GM21515 (cell line): Measurements from ENCODE around the gene TSPAN18.

Experiments used
- ATAC-seq: cut with Tn5 transposase; IDR thresholded peaks from one replicate; pipeline ENCODE4 v1.9.1; 2021; ENCODE audit not compliant: unreplicated experiment

Gene TSPAN18

GRCh38 chr11:44726283-44727113, at the start of gene TSPAN18:
Gene TSPAN18, plus strand, starts transcription at chr11:44726962. Its CDS starts 179,455 bp downstream, at chr11:44906417.
- ATAC-seq, result peak; percentile 85

GRCh38 chr11:44680982-44681597, 45.7 kb upstream of the TSPAN18 start:
- no peak for ATAC-seq

GRCh38 chr11:44681698-44682097, 45.1 kb upstream of the TSPAN18 start:
- ATAC-seq, result no peak

GRCh38 chr11:44684859-44685281, 41.9 kb upstream of the TSPAN18 start:
- ATAC-seq, result no peak

- no peak for ATAC-seq
These were observed 39.4 kb upstream of the TSPAN18 start for GRCh38 chr11:44687388-44687787.

GRCh38 chr11:44689265-44689664, 37.5 kb upstream of the TSPAN18 start:
- ATAC-seq, result no peak

- ATAC-seq, result no peak
These were observed 36.1 kb upstream of the TSPAN18 start for GRCh38 chr11:44690651-44691050.

GRCh38 chr11:44692460-44692859, 34.3 kb upstream of the TSPAN18 start:
- no peak for ATAC-seq

- no peak for ATAC-seq
These were observed 33.1 kb upstream of the TSPAN18 start for GRCh38 chr11:44693654-44694119.

- ATAC-seq, result no peak
These were observed 32.3 kb upstream of the TSPAN18 start for GRCh38 chr11:44694443-44694842.

GRCh38 chr11:44695169-44695833, 31.5 kb upstream of the TSPAN18 start:
- no peak for ATAC-seq

- ATAC-seq, result no peak
These were observed 28.4 kb upstream of the TSPAN18 start for GRCh38 chr11:44698252-44698912.

GRCh38 chr11:44699497-44700408, 27.0 kb upstream of the TSPAN18 start:
- ATAC-seq, result no peak

GRCh38 chr11:44701276-44701675, 25.5 kb upstream of the TSPAN18 start:
- no peak for ATAC-seq

GRCh38 chr11:44702889-44703288, 23.9 kb upstream of the TSPAN18 start:
- no peak for ATAC-seq

GRCh38 chr11:44707094-44707493, 19.7 kb upstream of the TSPAN18 start:
- ATAC-seq, result no peak

- ATAC-seq, result no peak
These were observed 18.8 kb upstream of the TSPAN18 start for GRCh38 chr11:44708009-44708408.

GRCh38 chr11:44708523-44709280, 18.1 kb upstream of the TSPAN18 start:
- ATAC-seq, result no peak

GRCh38 chr11:44709281-44709562, 17.5 kb upstream of the TSPAN18 start:
- no peak for ATAC-seq

GRCh38 chr11:44709966-44710365, 16.8 kb upstream of the TSPAN18 start:
- no peak for ATAC-seq
